ENCODE data around the gene OLFML2A. TPM values are rescaled to one million over a fixed set of nuclear protein-coding genes. Genes with fewer than 3 reads are reported as not detected.

The OLFML2A gene
- total RNA-seq, 2 experiments from 2014 or later: 4.4 to 6.7 TPM

- H3K9me2 ChIP-seq (ENCODE audit: insufficient read depth, low read length): no peaks in the 10 kb centered on the region
- TF ChIP-seq EZH2phosphoT487 (IDR thresholded peaks at IDR 0.05; ENCODE audit: borderline replicate concordance, low read depth, low read length) (no peak), CTCF (conservative IDR thresholded peaks at IDR 0.05; ENCODE audit: low read length) (no peak)
- BruUV-seq (replicated peaks): no TSS peak
- intact Hi-C loops (cut with micrococcal nuclease; ENCODE audit: unreplicated experiment): no loop called here
- ChIA-PET POLR2A (interaction anchor here (0.7 kb wide), 1 partner anchor 10 kb away, joined by 3 read pairs; no protein-coding TSS in a partner anchor), CTCF (ENCODE audit: unreplicated experiment) (no interaction called here)
- H3K9me3 ChIP-seq (ENCODE audit: low read length): no peaks in the 10 kb centered on the region
- DNase-seq (ENCODE audit: low spot score): no peak
- H3K27ac ChIP-seq (ENCODE audit: low read depth, low read length, poor library complexity, severe bottlenecking): no peak overlapping the region
- H2AFZ ChIP-seq (ENCODE audit: low read length): no peak overlapping the region
- H3K36me3 ChIP-seq (ENCODE audit: insufficient read depth, low read length): no peaks in the 10 kb centered on the region
- H3K4me1 ChIP-seq (ENCODE audit: insufficient read depth, low read length, poor library complexity, severe bottlenecking): peaks cover 7% of the 10 kb centered on the region
- peaks cover 51% of the 10 kb centered on the region for H3K79me2 ChIP-seq (ENCODE audit: insufficient read depth, low read depth, low read length)
- no peak overlapping the region for H3K4me3 ChIP-seq (ENCODE audit: low read depth, low read length, poor library complexity, severe bottlenecking)
- peaks cover 17% of the 10 kb centered on the region; the same call in 1 of the 2 replicates for H4K20me1 ChIP-seq (ENCODE audit: insufficient read depth, low read length)
- H3K4me2 ChIP-seq (ENCODE audit: low read length): no peak overlapping the region
Measured at GRCh38 chr9:124747065-124747464, 29.9 kb upstream of the OLFML2A start.

GRCh38 chr9:124749284-124749683 is 27.6 kb upstream of the OLFML2A start:
- Histone ChIP-seq H3K27ac (ENCODE audit: low read depth, low read length, poor library complexity, severe bottlenecking) (no peak overlapping the region), H3K9me3 (ENCODE audit: low read length) (no peaks in the 10 kb centered on the region), H3K9me2 (ENCODE audit: insufficient read depth, low read length) (no peaks in the 10 kb centered on the region), H3K79me2 (ENCODE audit: insufficient read depth, low read depth, low read length) (peaks cover 62% of the 10 kb centered on the region), H3K4me1 (ENCODE audit: insufficient read depth, low read length, poor library complexity, severe bottlenecking) (no peaks in the 10 kb centered on the region), H2AFZ (ENCODE audit: low read length) (no peak overlapping the region), H4K20me1 (ENCODE audit: insufficient read depth, low read length) (peaks cover 24% of the 10 kb centered on the region), H3K4me3 (ENCODE audit: low read depth, low read length, poor library complexity, severe bottlenecking) (no peak overlapping the region), H3K36me3 (ENCODE audit: insufficient read depth, low read length) (no peaks in the 10 kb centered on the region), H3K4me2 (ENCODE audit: low read length) (no peak overlapping the region)
- no peak for DNase-seq (ENCODE audit: low spot score)
- BruUV-seq (replicated peaks): no TSS peak
- ChIA-PET CTCF (ENCODE audit: unreplicated experiment) (no interaction called here), POLR2A (no interaction called here)
- TF ChIP-seq EZH2phosphoT487 (IDR thresholded peaks at IDR 0.05; ENCODE audit: borderline replicate concordance, low read depth, low read length) (no peak), CTCF (conservative IDR thresholded peaks at IDR 0.05; ENCODE audit: low read length) (no peak)
- intact Hi-C loops (cut with micrococcal nuclease; ENCODE audit: unreplicated experiment): no loop called here

- ChIA-PET POLR2A (no interaction called here), CTCF (ENCODE audit: unreplicated experiment) (no interaction called here)
- Histone ChIP-seq H3K4me3 (ENCODE audit: low read depth, low read length, poor library complexity, severe bottlenecking) (no peak overlapping the region), H3K27ac (ENCODE audit: low read depth, low read length, poor library complexity, severe bottlenecking) (no peak overlapping the region), H3K9me2 (ENCODE audit: insufficient read depth, low read length) (no peaks in the 10 kb centered on the region), H3K4me1 (ENCODE audit: insufficient read depth, low read length, poor library complexity, severe bottlenecking) (no peaks in the 10 kb centered on the region), H2AFZ (ENCODE audit: low read length) (no peak overlapping the region), H3K9me3 (ENCODE audit: low read length) (no peaks in the 10 kb centered on the region), H4K20me1 (ENCODE audit: insufficient read depth, low read length) (peaks cover 24% of the 10 kb centered on the region), H3K36me3 (ENCODE audit: insufficient read depth, low read length) (no peaks in the 10 kb centered on the region), H3K79me2 (ENCODE audit: insufficient read depth, low read depth, low read length) (peaks cover 67% of the 10 kb centered on the region), H3K4me2 (ENCODE audit: low read length) (no peak overlapping the region)
- intact Hi-C loops (cut with micrococcal nuclease; ENCODE audit: unreplicated experiment): no loop called here
- no peak for DNase-seq (ENCODE audit: low spot score)
- no TSS peak for BruUV-seq (replicated peaks)
- no peak for TF ChIP-seq EZH2phosphoT487 (IDR thresholded peaks at IDR 0.05; ENCODE audit: borderline replicate concordance, low read depth, low read length)
- TF ChIP-seq CTCF (conservative IDR thresholded peaks at IDR 0.05; ENCODE audit: low read length): no peak
Measured at GRCh38 chr9:124749781-124750180, 27.2 kb upstream of the OLFML2A start.

All from OCI-LY7 (cell line).